Activated CD8-positive, alpha-beta memory T cell treated with anti-CD3 and anti-CD28 coated beads for 48 hours (primary cell): Measurements from ENCODE around the gene LAMB2.

Source experiments
- DNase-seq, 3 experiments: peaks; one replicate each; pipeline ENCODE4 v3.0.0-alpha.2; 2020; ENCODE audit warnings: low read depth in 2 of 3, low spot score in 2 of 3

The LAMB2 gene

GRCh38 chr3:49076116-49076515 lies 56.7 kb downstream of the LAMB2 start:
- no peak for DNase-seq
